HCT116 (cell line): ENCODE measurements around the gene TLK1. TPM values are rescaled to one million over a fixed set of nuclear protein-coding genes. Genes with fewer than 3 reads are reported as not detected.

Experiments
- ATAC-seq: fragments of 200-7000 bp; cut with Tn5 transposase; 2 replicates; pipeline ENCODE4 v1.9.1; 2020; ENCODE audit warnings: mild to moderate bottlenecking, moderate library complexity
- BruUV-seq: library from RNA; stranded (reverse); fragments of 400-500 nt; replicated peaks from 2 replicates; lab custom pipeline; 2021; lab: Mats Ljungman, UMichigan
- CTCF ChIA-PET: fragments of 300-600 bp; sonication (Branson Sonifier 250); formaldehyde crosslinking; loops from one replicate; lab custom pipeline; 2021; ENCODE audit warnings: antibody characterized with exemption; lab: Charles Lee
- POLR2A ChIA-PET: fragments of 300-600, 350-600 bp; sonication (Branson Sonifier 250); formaldehyde crosslinking; loops from one replicate; lab custom pipeline; 2021; ENCODE audit warnings: antibody characterized with exemption; lab: Charles Lee
- RAD21 ChIA-PET, 2 experiments: fragments of 300-600 bp; sonication (Branson Sonifier 250); formaldehyde crosslinking; loops; one replicate each; lab custom pipeline; 2023; ENCODE audit warnings: low total read pairs in 2 of 2; ENCODE audit not compliant: uncharacterized antibody in 2 of 2, unreplicated experiment in 2 of 2, low non-redundant PET in 1 of 2; lab: Charles Lee
- DNase-seq: peaks from one replicate; pipeline ENCODE4 v3.0.0-alpha.2; 2010; ENCODE audit warnings: low read depth, low spot score
- H2AFZ ChIP-seq: fragments of 200-600 bp; shearing (Covaris generic), sonication (generic); 2 replicates; pipeline ENCODE4 v1.6.1; 2017; ENCODE audit warnings: low read depth, mixed run types, mixed read lengths, antibody characterized with exemption, low read length; ENCODE audit not compliant: poor library complexity, severe bottlenecking
- H3K27ac ChIP-seq: 2 replicates; pipeline ENCODE4 v1.5.1; 2012; ENCODE audit warnings: low read depth, low read length
- H3K27me3 ChIP-seq: fragments of 200-600 bp; sonication (generic); 2 replicates; pipeline ENCODE4 v1.6.1; 2016; ENCODE audit warnings: mixed run types, low read length, mixed read lengths; ENCODE audit not compliant: insufficient read depth
- H3K36me3 ChIP-seq, 2 experiments: fragments of 200-500 bp in 1 of 2; fragments of 200-600 bp in 1 of 2; sonication (Bioruptor generic) in 1 of 2; sonication (generic) in 1 of 2; 2 replicates each; pipeline versions ENCODE4 v1.5.1 to v1.6.1; 2014 to 2016; ENCODE audit warnings: low read length in 2 of 2, inconsistent platforms in 1 of 2, mixed read lengths in 1 of 2, mixed run types in 1 of 2; ENCODE audit not compliant: insufficient read depth in 2 of 2, control insufficient read depth in 1 of 2
- H3K4me1 ChIP-seq, 2 experiments: fragments of 200-600 bp in 1 of 2; sonication (generic) in 1 of 2; 2 replicates each; pipeline versions ENCODE4 v1.5.1 to v1.6.1; 2012 to 2017; ENCODE audit warnings: low read length in 2 of 2, inconsistent platforms in 1 of 2, mild to moderate bottlenecking in 1 of 2, mixed read lengths in 1 of 2, mixed run types in 1 of 2, moderate library complexity in 1 of 2; ENCODE audit not compliant: insufficient read depth in 2 of 2, control insufficient read depth in 1 of 2
- H3K4me2 ChIP-seq: fragments of 200-600 bp; sonication (generic); 2 replicates; pipeline ENCODE4 v1.6.1; 2017; ENCODE audit warnings: mixed run types, low read length, mixed read lengths
- H3K4me3 ChIP-seq, 2 experiments: fragments of 200-600 bp in 1 of 2; sonication (generic) in 1 of 2; replicated peaks in 1 of 2; 2 replicates each; pipeline ENCODE4 v1.5.1; 2011 to 2016; ENCODE audit warnings: low read length in 2 of 2, control low read depth in 1 of 2, low read depth in 1 of 2, mild to moderate bottlenecking in 1 of 2, mixed read lengths in 1 of 2, mixed run types in 1 of 2
- H3K79me2 ChIP-seq: fragments of 200-600 bp; sonication (generic); 2 replicates; pipeline ENCODE4 v1.6.1; 2017; ENCODE audit warnings: mild to moderate bottlenecking, mixed run types, low read length, moderate library complexity, mixed read lengths; ENCODE audit not compliant: insufficient read depth
- H3K9ac ChIP-seq: fragments of 200-600 bp; sonication (generic); 2 replicates; pipeline ENCODE4 v1.6.1; 2016; ENCODE audit warnings: low read length, mixed read lengths
- H3K9me2 ChIP-seq: fragments of 200-600 bp; sonication (generic), shearing (Covaris generic); 2 replicates; pipeline ENCODE4 v1.6.1; 2017; ENCODE audit warnings: mixed run types, mild to moderate bottlenecking, moderate library complexity; ENCODE audit not compliant: insufficient read depth
- H3K9me3 ChIP-seq, 2 experiments: fragments of 200-500 bp in 1 of 2; fragments of 200-600 bp in 1 of 2; sonication (Bioruptor generic) in 1 of 2; sonication (generic) in 1 of 2; 2 replicates each; pipeline ENCODE4 v1.6.1; 2014 to 2017; ENCODE audit warnings: low read length in 2 of 2, mixed read lengths in 2 of 2, inconsistent platforms in 1 of 2, low read depth in 1 of 2, mild to moderate bottlenecking in 1 of 2, mixed run types in 1 of 2, moderate library complexity in 1 of 2; ENCODE audit not compliant: control insufficient read depth in 1 of 2, insufficient read depth in 1 of 2
- H4K20me1 ChIP-seq: fragments of 200-600 bp; sonication (generic), shearing (Covaris generic); 2 replicates; pipeline ENCODE4 v1.6.1; 2017; ENCODE audit warnings: mixed run types, mild to moderate bottlenecking, moderate library complexity; ENCODE audit not compliant: insufficient read depth
- EZH2phosphoT487 ChIP-seq: fragments of 200-600 bp; IDR thresholded peaks from 2 replicates; pipeline ENCODE4 v1.6.1; 2018; ENCODE audit warnings: antibody characterized with exemption, borderline replicate concordance
- FOSL1 ChIP-seq: IDR thresholded peaks from 2 replicates; pipeline ENCODE4 v1.6.1; 2012; ENCODE audit warnings: low read depth
- MAX ChIP-seq: IDR thresholded peaks from 2 replicates; pipeline ENCODE4 v1.6.1; 2012
- POLR2A ChIP-seq: IDR thresholded peaks from 2 replicates; pipeline ENCODE4 v1.7.0; 2011; ENCODE audit warnings: borderline replicate concordance; ENCODE audit not compliant: insufficient read depth, insufficient read length; ENCODE audit errors: extremely low read depth
- RAD21 ChIP-seq: IDR thresholded peaks from 2 replicates; pipeline ENCODE4 v1.6.1; 2012; ENCODE audit warnings: low read depth, mild to moderate bottlenecking
- ZNF274 ChIP-seq: fragments of 200-500 bp; sonication (Bioruptor generic); IDR thresholded peaks from 2 replicates; pipeline ENCODE4 v1.6.1; 2014; ENCODE audit warnings: mild to moderate bottlenecking, low read depth, low read length, inconsistent platforms
- intact Hi-C: fragments of 100-400 bp; cut with micrococcal nuclease; formaldehyde crosslinking; loops from 2 replicates; pipeline ENCODE4 v1.10.0; 2022
- total RNA-seq: library from RNA; stranded (reverse); gene quantifications from one replicate; pipeline ENCODE4 v1.2.1, GENCODE V29; 2021; ENCODE audit not compliant: unreplicated experiment
- TF ChIP-seq, protein P1 (sequence below): IDR thresholded peaks from 2 replicates; pipeline ENCODE4 v1.6.1; 2012; ENCODE audit warnings: low read depth
- TF ChIP-seq, protein P2 (sequence below), 3 experiments: fragments of 200-600 bp in 1 of 3; sonication (generic) in 1 of 3; IDR thresholded peaks in 2 of 3; conservative IDR thresholded peaks in 1 of 3; 2 replicates each; pipeline ENCODE4 v1.5.1; 2012 to 2017; ENCODE audit warnings: low read depth in 2 of 3, low read length in 2 of 3, antibody characterized with exemption in 1 of 3, borderline replicate concordance in 1 of 3, control low read depth in 1 of 3, mild to moderate bottlenecking in 1 of 3, mixed read lengths in 1 of 3, mixed run types in 1 of 3, moderate library complexity in 1 of 3; ENCODE audit not compliant: insufficient read depth in 1 of 3

The TLK1 gene
- total RNA-seq, 1 experiment from 2014 or later = 57.7 TPM

GRCh38 chr2:171142398-171142797 is 18.3 kb downstream of the TLK1 start (continued):
- TF ChIP-seq, protein P1, sequence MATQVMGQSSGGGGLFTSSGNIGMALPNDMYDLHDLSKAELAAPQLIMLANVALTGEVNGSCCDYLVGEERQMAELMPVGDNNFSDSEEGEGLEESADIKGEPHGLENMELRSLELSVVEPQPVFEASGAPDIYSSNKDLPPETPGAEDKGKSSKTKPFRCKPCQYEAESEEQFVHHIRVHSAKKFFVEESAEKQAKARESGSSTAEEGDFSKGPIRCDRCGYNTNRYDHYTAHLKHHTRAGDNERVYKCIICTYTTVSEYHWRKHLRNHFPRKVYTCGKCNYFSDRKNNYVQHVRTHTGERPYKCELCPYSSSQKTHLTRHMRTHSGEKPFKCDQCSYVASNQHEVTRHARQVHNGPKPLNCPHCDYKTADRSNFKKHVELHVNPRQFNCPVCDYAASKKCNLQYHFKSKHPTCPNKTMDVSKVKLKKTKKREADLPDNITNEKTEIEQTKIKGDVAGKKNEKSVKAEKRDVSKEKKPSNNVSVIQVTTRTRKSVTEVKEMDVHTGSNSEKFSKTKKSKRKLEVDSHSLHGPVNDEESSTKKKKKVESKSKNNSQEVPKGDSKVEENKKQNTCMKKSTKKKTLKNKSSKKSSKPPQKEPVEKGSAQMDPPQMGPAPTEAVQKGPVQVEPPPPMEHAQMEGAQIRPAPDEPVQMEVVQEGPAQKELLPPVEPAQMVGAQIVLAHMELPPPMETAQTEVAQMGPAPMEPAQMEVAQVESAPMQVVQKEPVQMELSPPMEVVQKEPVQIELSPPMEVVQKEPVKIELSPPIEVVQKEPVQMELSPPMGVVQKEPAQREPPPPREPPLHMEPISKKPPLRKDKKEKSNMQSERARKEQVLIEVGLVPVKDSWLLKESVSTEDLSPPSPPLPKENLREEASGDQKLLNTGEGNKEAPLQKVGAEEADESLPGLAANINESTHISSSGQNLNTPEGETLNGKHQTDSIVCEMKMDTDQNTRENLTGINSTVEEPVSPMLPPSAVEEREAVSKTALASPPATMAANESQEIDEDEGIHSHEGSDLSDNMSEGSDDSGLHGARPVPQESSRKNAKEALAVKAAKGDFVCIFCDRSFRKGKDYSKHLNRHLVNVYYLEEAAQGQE = no peak
- TF ChIP-seq POLR2A (no peak), MAX (no peak), ZNF274 (no peak)

DNA sequence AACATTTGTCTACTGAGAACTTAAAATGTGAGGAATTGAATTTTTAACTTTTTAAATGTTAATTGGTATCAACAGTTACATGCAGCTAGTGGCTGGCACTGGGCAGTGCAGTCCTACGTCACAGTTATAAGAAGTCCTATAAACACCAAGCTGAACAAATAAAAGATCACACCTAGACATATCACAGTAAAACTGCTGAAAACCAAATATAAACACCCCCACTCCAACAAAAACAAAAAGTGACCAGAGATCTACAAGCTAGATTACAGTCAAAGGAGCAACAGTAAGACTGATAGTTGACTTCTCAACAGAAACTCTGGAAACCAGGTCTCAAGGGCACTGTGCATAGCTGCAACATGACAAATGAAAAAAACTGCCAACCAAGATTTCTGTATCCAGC is 19.4 kb downstream of the TLK1 start:
- Histone ChIP-seq H4K20me1 (peaks cover 3% of the 10 kb centered on the region; the same call in 1 of the 2 replicates), H2AFZ (no peak overlapping the region), H3K79me2 (peaks cover 98% of the 10 kb centered on the region), H3K9me2 (no peaks in the 10 kb centered on the region), H3K27ac (no peak overlapping the region), H3K9me3 (no peaks in the 10 kb centered on the region), H3K9ac (no peak overlapping the region), H3K27me3 (no peaks in the 10 kb centered on the region), H3K4me2 (no peak overlapping the region), H3K4me3 (no peak overlapping the region), H3K36me3 (no peaks in the 10 kb centered on the region), H3K4me1 (no peaks in the 10 kb centered on the region; a peak in 1 of 4 replicates)
- ATAC-seq (peak; percentile 60; the same call in 1 of the 2 replicates), DNase-seq (no peak)
- TF ChIP-seq, protein P2, sequence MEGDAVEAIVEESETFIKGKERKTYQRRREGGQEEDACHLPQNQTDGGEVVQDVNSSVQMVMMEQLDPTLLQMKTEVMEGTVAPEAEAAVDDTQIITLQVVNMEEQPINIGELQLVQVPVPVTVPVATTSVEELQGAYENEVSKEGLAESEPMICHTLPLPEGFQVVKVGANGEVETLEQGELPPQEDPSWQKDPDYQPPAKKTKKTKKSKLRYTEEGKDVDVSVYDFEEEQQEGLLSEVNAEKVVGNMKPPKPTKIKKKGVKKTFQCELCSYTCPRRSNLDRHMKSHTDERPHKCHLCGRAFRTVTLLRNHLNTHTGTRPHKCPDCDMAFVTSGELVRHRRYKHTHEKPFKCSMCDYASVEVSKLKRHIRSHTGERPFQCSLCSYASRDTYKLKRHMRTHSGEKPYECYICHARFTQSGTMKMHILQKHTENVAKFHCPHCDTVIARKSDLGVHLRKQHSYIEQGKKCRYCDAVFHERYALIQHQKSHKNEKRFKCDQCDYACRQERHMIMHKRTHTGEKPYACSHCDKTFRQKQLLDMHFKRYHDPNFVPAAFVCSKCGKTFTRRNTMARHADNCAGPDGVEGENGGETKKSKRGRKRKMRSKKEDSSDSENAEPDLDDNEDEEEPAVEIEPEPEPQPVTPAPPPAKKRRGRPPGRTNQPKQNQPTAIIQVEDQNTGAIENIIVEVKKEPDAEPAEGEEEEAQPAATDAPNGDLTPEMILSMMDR (IDR thresholded peaks at IDR 0.05 in 2 of 3, conservative IDR thresholded peaks at IDR 0.05 in 1 of 3; ENCODE audit: borderline replicate concordance in 1 of 3, insufficient read depth in 1 of 3, low read depth in 2 of 3, low read length in 2 of 3) = peak in 2 of 3 experiments; percentile 15 to 25; a peak in 3 of 6 replicates
- TF ChIP-seq EZH2phosphoT487 = no peak
- TF ChIP-seq RAD21 = no peak
- TF ChIP-seq FOSL1 = no peak
- no TSS peak for BruUV-seq
- RAD21 ChIA-PET = no interaction called here
- intact Hi-C loops = no loop called here
- CTCF ChIA-PET = interaction anchor here (0.7 kb wide), 1 partner anchor 9 kb away, joined by 3 read pairs; no protein-coding TSS in a partner anchor
- POLR2A ChIA-PET = interaction anchor here (0.8 kb wide), 1 partner anchor 19 kb away, joined by 3 read pairs; no protein-coding TSS in a partner anchor
